Ovary (tissue), 3 donors: ENCODE measurements around the gene ANKRD33.

ENCODE experiments used
- CTCF ChIP-seq, 3 donors: fragments of 450-650 bp in 2 of 3; fragments of 200-600 bp in 1 of 3; IDR thresholded peaks; one replicate each; pipeline versions ENCODE4 v1.5.1 to v1.8.0; 2016 to 2022; ENCODE audit warnings: antibody characterized with exemption in 3 of 3, mild to moderate bottlenecking in 1 of 3
- EP300 ChIP-seq: sonication (generic); formaldehyde crosslinking; IDR thresholded peaks from one replicate; pipeline ENCODE4 v1.6.1; 2017; ENCODE audit warnings: antibody characterized with exemption
- POLR2A ChIP-seq: fragments of 450-650 bp; IDR thresholded peaks from one replicate; pipeline ENCODE4 v1.6.1; 2017; ENCODE audit warnings: antibody characterized with exemption, mild to moderate bottlenecking, moderate library complexity
- donor health status: DM: no; HTN: no; CAD: no.

- no peak for TF ChIP-seq EP300
- TF ChIP-seq POLR2A: no peak
- TF ChIP-seq CTCF (IDR thresholded peaks at IDR 0.05): no peak
Observed at GRCh38 chr12:51879102-51879501, 8.8 kb upstream of the ANKRD33 start.
